Endometrial microvascular endothelial cells (primary cell): ENCODE measurements around the gene NCCRP1. TPM values are rescaled to one million over a fixed set of nuclear protein-coding genes. Genes with fewer than 3 reads are reported as not detected.
"Not testable (repeated sequence)": the region's sequence is repeated elsewhere in the genome, so short reads cannot be mapped to it uniquely, and the experiment has no call there.

Experiments used
- in situ Hi-C: cut with HindIII; loops from 2 replicates; pipeline ENCODE4 v1.10.0; 2017; ENCODE audit warnings: low sequenced_read_pairs, low pct_unique_long_range_greater_than_20kb; ENCODE audit errors: inconsistent ontology term
- total RNA-seq: library from RNA; depleted of rRNA; stranded (reverse); fragments of >200 nt; gene quantifications from one replicate; pipeline ENCODE4 v1.2.3, GENCODE V29; 2015; ENCODE audit errors: inconsistent ontology term

The NCCRP1 gene
- total RNA-seq, 1 donor from 2014 or later, result not detected

- in situ Hi-C loops, result no loop called here
Observed at GRCh38 chr19:39200066-39200802, 3.5 kb downstream of the NCCRP1 start.

- in situ Hi-C loops, result no loop called here
Observed at GRCh38 chr19:39200803-39201115, 4.0 kb downstream of the NCCRP1 start.

- in situ Hi-C loops, result no loop called here
Observed at GRCh38 chr19:39202998-39203355, 6.2 kb downstream of the NCCRP1 start.

- in situ Hi-C loops, result no loop called here
Observed at GRCh38 chr19:39203372-39204341, 6.9 kb downstream of the NCCRP1 start, which contains the start of gene SYCN. Gene SYCN (minus strand): TSS chr19:39204263. CDS start chr19:39204254, 9 bp downstream.

GRCh38 chr19:39205449-39205764 lies 8.6 kb downstream of the NCCRP1 start:
- in situ Hi-C loops, result no loop called here

- in situ Hi-C loops, result no loop called here
Observed at GRCh38 chr19:39206122-39206521, 9.4 kb downstream of the NCCRP1 start.

- in situ Hi-C loops, result no loop called here
Observed at GRCh38 chr19:39207293-39207836, 10.6 kb downstream of the NCCRP1 start.

GRCh38 chr19:39208175-39208795 lies 11.5 kb downstream of the NCCRP1 start:
- in situ Hi-C loops, result no loop called here

- in situ Hi-C loops, result no loop called here
Observed at GRCh38 chr19:39209196-39209595, 12.4 kb downstream of the NCCRP1 start.

GRCh38 chr19:39211731-39212374 lies 15.1 kb downstream of the NCCRP1 start:
- in situ Hi-C loops, result no loop called here

- in situ Hi-C loops, result no loop called here
Observed at GRCh38 chr19:39212375-39212742, 15.6 kb downstream of the NCCRP1 start.

GRCh38 chr19:39215323-39215722 lies 18.6 kb downstream of the NCCRP1 start:
- in situ Hi-C loops, result not testable (repeated sequence)

- in situ Hi-C loops, result no loop called here
Observed at GRCh38 chr19:39217094-39217493, 20.3 kb downstream of the NCCRP1 start.

- in situ Hi-C loops, result no loop called here
Observed at GRCh38 chr19:39218230-39219007, 21.7 kb downstream of the NCCRP1 start.

- in situ Hi-C loops, result not testable (repeated sequence)
Observed at GRCh38 chr19:39219108-39219507, 22.3 kb downstream of the NCCRP1 start.

- in situ Hi-C loops, result no loop called here
Observed at GRCh38 chr19:39223703-39224279, 27.0 kb downstream of the NCCRP1 start.

- in situ Hi-C loops, result no loop called here
Observed at GRCh38 chr19:39224910-39225309, 28.1 kb downstream of the NCCRP1 start.
